IMR-90 (cell line): ENCODE measurements around the gene AUTS2. TPM values are rescaled to one million over a fixed set of nuclear protein-coding genes. Genes with fewer than 3 reads are reported as not detected.

Source experiments
- ATAC-seq: fragments of 200-7000 bp; cut with Tn5 transposase; 2 replicates; pipeline ENCODE4 v1.9.1; 2020; ENCODE audit warnings: low read depth, mild to moderate bottlenecking, moderate library complexity
- BruUV-seq: library from RNA; stranded (reverse); fragments of 400-500 nt; replicated peaks from 2 replicates; lab custom pipeline; 2021; lab: Mats Ljungman, UMichigan
- CTCF ChIA-PET: fragments of 300-600 bp; formaldehyde crosslinking; extraction: SDS; loops from one replicate; lab custom pipeline; 2021; ENCODE audit warnings: antibody characterized with exemption; lab: Yijun Ruan, JAX
- POLR2A ChIA-PET: fragments of 300-600 bp; sonication (Branson Sonifier 250); formaldehyde crosslinking; loops from one replicate; lab custom pipeline; 2022; ENCODE audit warnings: antibody characterized with exemption; ENCODE audit not compliant: unreplicated experiment; lab: Charles Lee
- DNase-seq: peaks from one replicate; pipeline ENCODE4 v3.0.0; 2013
- H2AFZ ChIP-seq: replicated peaks from 2 replicates; pipeline ENCODE3; 2013; ENCODE audit warnings: low read length, mild to moderate bottlenecking; ENCODE audit not compliant: poor library complexity
- H2AK5ac ChIP-seq: 2 replicates; pipeline ENCODE4 v1.6.1; 2013; ENCODE audit warnings: low read depth, low read length, inconsistent platforms
- H2AK9ac ChIP-seq: replicated peaks from 2 replicates; pipeline ENCODE3; 2013; ENCODE audit warnings: mild to moderate bottlenecking, low read depth, low read length, moderate library complexity; ENCODE audit not compliant: poor library complexity
- H2BK120ac ChIP-seq: 2 replicates; pipeline ENCODE4 v1.6.1; 2013; ENCODE audit warnings: low read depth, low read length, inconsistent platforms
- H2BK15ac ChIP-seq: 3 replicates; pipeline ENCODE4 v1.6.1; 2013; ENCODE audit warnings: low read depth, low read length, inconsistent platforms
- H2BK20ac ChIP-seq: 2 replicates; pipeline ENCODE4 v1.6.1; 2013; ENCODE audit warnings: low read depth, mild to moderate bottlenecking, inconsistent platforms, low read length, moderate library complexity
- H2BK5ac ChIP-seq: 2 replicates; pipeline ENCODE4 v1.6.1; 2013; ENCODE audit warnings: mild to moderate bottlenecking, low read depth, low read length, inconsistent platforms; ENCODE audit not compliant: poor library complexity, severe bottlenecking
- H3K14ac ChIP-seq: replicated peaks from 2 replicates; pipeline ENCODE4 v1.6.1; 2013; ENCODE audit warnings: low read depth, low read length, inconsistent platforms
- H3K18ac ChIP-seq: 2 replicates; pipeline ENCODE4 v1.6.1; 2013; ENCODE audit warnings: low read depth, low read length, control low read depth
- H3K23ac ChIP-seq: 2 replicates; pipeline ENCODE4 v1.6.1; 2013; ENCODE audit warnings: low read depth, low read length, inconsistent platforms
- H3K27ac ChIP-seq: 2 replicates; pipeline ENCODE4 v1.5.1; 2013; ENCODE audit warnings: mild to moderate bottlenecking, control low read depth, low read length; ENCODE audit not compliant: insufficient read depth
- H3K27me3 ChIP-seq: 2 replicates; pipeline ENCODE4 v1.6.1; 2013; ENCODE audit warnings: low read length; ENCODE audit not compliant: control insufficient read depth, insufficient read depth
- H3K36me3 ChIP-seq: 2 replicates; pipeline ENCODE4 v1.6.1; 2013; ENCODE audit warnings: low read length, mixed read lengths; ENCODE audit not compliant: control insufficient read depth, insufficient read depth
- H3K4ac ChIP-seq: 2 replicates; pipeline ENCODE4 v1.6.1; 2013; ENCODE audit warnings: low read depth, low read length, inconsistent platforms
- H3K4me1 ChIP-seq: 2 replicates; pipeline ENCODE4 v1.6.1; 2013; ENCODE audit warnings: low read length, mixed read lengths; ENCODE audit not compliant: control insufficient read depth, insufficient read depth
- H3K4me2 ChIP-seq: 2 replicates; pipeline ENCODE4 v1.6.1; 2013; ENCODE audit warnings: low read depth, mild to moderate bottlenecking, control low read depth, low read length, moderate library complexity
- H3K4me3 ChIP-seq: 2 replicates; pipeline ENCODE4 v1.5.1; 2013; ENCODE audit warnings: low read depth, mild to moderate bottlenecking, control low read depth, low read length, moderate library complexity; ENCODE audit not compliant: insufficient read depth
- H3K56ac ChIP-seq: 2 replicates; pipeline ENCODE4 v1.6.1; 2013; ENCODE audit warnings: low read length, inconsistent platforms; ENCODE audit not compliant: insufficient read depth; ENCODE audit errors: extremely low read depth
- H3K79me1 ChIP-seq, 2 experiments: 2 replicates each; pipeline ENCODE4 v1.6.1; 2013; ENCODE audit warnings: low read length in 2 of 2, inconsistent platforms in 1 of 2, low read depth in 1 of 2
- H3K9ac ChIP-seq: 2 replicates; pipeline ENCODE4 v1.6.1; 2013; ENCODE audit warnings: low read depth, low read length, control low read depth
- H3K9me1 ChIP-seq: 2 replicates; pipeline ENCODE4 v1.6.1; 2013; ENCODE audit warnings: low read length, inconsistent platforms; ENCODE audit not compliant: insufficient read depth
- H3K9me3 ChIP-seq: 2 replicates; pipeline ENCODE4 v1.6.1; 2013; ENCODE audit warnings: low read length; ENCODE audit not compliant: control insufficient read depth, insufficient read depth
- H4K20me1 ChIP-seq: 2 replicates; pipeline ENCODE4 v1.6.1; 2013; ENCODE audit warnings: low read length, inconsistent platforms; ENCODE audit not compliant: insufficient read depth
- H4K5ac ChIP-seq: 2 replicates; pipeline ENCODE4 v1.6.1; 2013; ENCODE audit warnings: mild to moderate bottlenecking, low read depth, low read length, control low read depth
- H4K8ac ChIP-seq, 2 experiments: 2 replicates each; pipeline ENCODE4 v1.6.1; 2013; ENCODE audit warnings: low read depth in 2 of 2, low read length in 2 of 2, control low read depth in 1 of 2, inconsistent platforms in 1 of 2
- H4K91ac ChIP-seq: 2 replicates; pipeline ENCODE4 v1.6.1; 2013; ENCODE audit warnings: low read depth, low read length, inconsistent platforms; ENCODE audit not compliant: insufficient read depth
- BHLHE40 ChIP-seq: fragments of 150-350 bp; IDR thresholded peaks from 2 replicates; pipeline ENCODE4 v1.6.1; 2016; ENCODE audit warnings: mild to moderate bottlenecking, low read depth, low read length
- CEBPB ChIP-seq: IDR thresholded peaks from 2 replicates; pipeline ENCODE4 v1.6.1; 2012; ENCODE audit warnings: low read depth, low read length, improper control_type of control experiment
- CHD1 ChIP-seq: IDR thresholded peaks from 2 replicates; pipeline ENCODE4 v1.6.1; 2012; ENCODE audit warnings: low read depth, low read length, improper control_type of control experiment
- CTCF ChIP-seq: conservative IDR thresholded peaks from 2 replicates; pipeline ENCODE4 v1.5.1; 2012; ENCODE audit warnings: mild to moderate bottlenecking, low read depth, low read length, improper control_type of control experiment
- ELK1 ChIP-seq: fragments of 150-350 bp; IDR thresholded peaks from 2 replicates; pipeline ENCODE4 v1.6.1; 2016; ENCODE audit warnings: low read depth, mild to moderate bottlenecking, low read length, moderate library complexity, borderline replicate concordance
- FOS ChIP-seq: fragments of 150-350 bp; IDR thresholded peaks from 2 replicates; pipeline ENCODE4 v1.6.1; 2016; ENCODE audit warnings: low read depth, low read length
- MAFK ChIP-seq: IDR thresholded peaks from 2 replicates; pipeline ENCODE4 v1.6.1; 2012; ENCODE audit warnings: low read depth, low read length, improper control_type of control experiment
- MAZ ChIP-seq: IDR thresholded peaks from 2 replicates; pipeline ENCODE4 v1.6.1; 2012; ENCODE audit warnings: low read depth, mild to moderate bottlenecking, low read length, improper control_type of control experiment, moderate library complexity, borderline replicate concordance
- MXI1 ChIP-seq: IDR thresholded peaks from 2 replicates; pipeline ENCODE4 v1.6.1; 2012; ENCODE audit warnings: low read depth, mild to moderate bottlenecking, low read length, moderate library complexity, borderline replicate concordance
- NFE2L2 ChIP-seq: fragments of 150-350 bp; IDR thresholded peaks from 2 replicates; pipeline ENCODE4 v1.6.1; 2016; ENCODE audit warnings: low read depth, mild to moderate bottlenecking, low read length
- POLR2A ChIP-seq: IDR thresholded peaks from 2 replicates; pipeline ENCODE4 v1.6.1; 2012; ENCODE audit warnings: mild to moderate bottlenecking, low read depth, low read length
- RAD21 ChIP-seq: IDR thresholded peaks from 2 replicates; pipeline ENCODE4 v1.6.1; 2012; ENCODE audit warnings: low read length, improper control_type of control experiment
- RCOR1 ChIP-seq: IDR thresholded peaks from 2 replicates; pipeline ENCODE4 v1.6.1; 2012; ENCODE audit warnings: mild to moderate bottlenecking, low read length, improper control_type of control experiment; ENCODE audit not compliant: insufficient replicate concordance
- RFX5 ChIP-seq: IDR thresholded peaks from 2 replicates; pipeline ENCODE4 v1.8.0; 2012; ENCODE audit warnings: low read depth, mild to moderate bottlenecking, low read length, moderate library complexity
- SMC3 ChIP-seq: fragments of 150-350 bp; IDR thresholded peaks from 2 replicates; pipeline ENCODE4 v1.6.1; 2016; ENCODE audit warnings: low read depth, mild to moderate bottlenecking, antibody characterized with exemption, low read length, moderate library complexity
- USF2 ChIP-seq: fragments of 150-350 bp; IDR thresholded peaks from 2 replicates; pipeline ENCODE4 v1.6.1; 2017; ENCODE audit warnings: mild to moderate bottlenecking, antibody characterized with exemption, low read length, low read depth
- WGBS, 2 experiments: methylation state at CpG; one replicate each; pipeline versions ENCODE4 v1.1.5 to v1.1.7; 2013; ENCODE audit warnings: missing lambda C conversion rate in 2 of 2; ENCODE audit not compliant: insufficient read length in 1 of 2; ENCODE audit errors: extremely low coverage in 2 of 2; 5-methylcytosine and 5-hydroxymethylcytosine counted together
- dilution Hi-C: fragments of 300-500 bp; cut with HindIII; formaldehyde crosslinking; loops from one replicate; pipeline ENCODE4 v1.14.3; 2018; ENCODE audit warnings: low sequenced_read_pairs; ENCODE audit not compliant: unreplicated experiment
- in situ Hi-C: fragments of 300-500 bp; cut with MboI; formaldehyde crosslinking; loops from 3 replicates; pipeline ENCODE4 v1.14.3; 2019; ENCODE audit warnings: low sequenced_read_pairs, inconsistent platforms, mixed read lengths
- intact Hi-C: fragments of 100-400 bp; cut with micrococcal nuclease; formaldehyde crosslinking; loops from 2 replicates; pipeline ENCODE4 v1.10.0; 2022
- polyA plus RNA-seq, 3 experiments: library from polyadenylated mRNA; depleted of rRNA; stranded (reverse); fragments of >200 nt; gene quantifications; 2 replicates each; pipeline ENCODE4 v1.2.3, GENCODE V29; 2012; ENCODE audit warnings: low replicate concordance in 1 of 3
- total RNA-seq: library from RNA; depleted of rRNA; stranded (reverse); fragments of >200 nt; gene quantifications from 2 replicates; pipeline ENCODE4 v1.2.3, GENCODE V29; 2012

AUTS2 gene
- total and polyA plus RNA-seq, 2 of the 4 experiments (the other 2 are of a cell fraction) = 0.90 to 3.0 TPM

GRCh38 chr7:70352088-70352487 is 753.8 kb downstream of the AUTS2 start:
- H3K14ac ChIP-seq = no peak overlapping the region
- ChIA-PET CTCF (no interaction called here), POLR2A (no interaction called here)
- no peak for ATAC-seq
- no peaks in the 10 kb centered on the region for H3K9me1 ChIP-seq
- no peak overlapping the region for H3K18ac ChIP-seq
- in situ Hi-C loops = no loop called here
- H3K4ac ChIP-seq = no peak overlapping the region
- no CpG with 5 or more reads among the region's 4 CpGs for WGBS, 2 experiments
- H3K4me3 ChIP-seq = no peak overlapping the region
- DNase-seq = no peak
- no peak overlapping the region for H3K56ac ChIP-seq
- H3K9ac ChIP-seq = no peak overlapping the region
- H2AK9ac ChIP-seq = no peak overlapping the region
- no peak overlapping the region for H2BK120ac ChIP-seq
- H3K79me1 ChIP-seq = no peaks in the 10 kb centered on the region
- no peak for TF ChIP-seq MAFK
- TF ChIP-seq RAD21 = no peak
- TF ChIP-seq FOS = no peak
- no peak for TF ChIP-seq RFX5
- no peak for TF ChIP-seq BHLHE40
- TF ChIP-seq USF2 = no peak
- no peak for TF ChIP-seq CEBPB
- TF ChIP-seq RCOR1 = no peak
- TF ChIP-seq MAZ = no peak
- TF ChIP-seq CTCF = no peak
- no peak for TF ChIP-seq ELK1
- no peak for TF ChIP-seq POLR2A
- TF ChIP-seq NFE2L2 = no peak
- TF ChIP-seq CHD1 = no peak
- TF ChIP-seq MXI1 = no peak
- no peak for TF ChIP-seq SMC3
- no peak overlapping the region for H3K23ac ChIP-seq
- H3K27ac ChIP-seq = no peak overlapping the region
- intact Hi-C loops = no loop called here
- no peak overlapping the region for H4K8ac ChIP-seq
- H2AK5ac ChIP-seq = no peak overlapping the region
- H3K4me1 ChIP-seq = no peaks in the 10 kb centered on the region
- H3K36me3 ChIP-seq = no peaks in the 10 kb centered on the region
- no peaks in the 10 kb centered on the region for H3K9me3 ChIP-seq
- BruUV-seq = no TSS peak
- no peak overlapping the region for H4K5ac ChIP-seq
- H2BK15ac ChIP-seq = no peak overlapping the region
- H3K4me2 ChIP-seq = no peak overlapping the region
- H4K91ac ChIP-seq = no peak overlapping the region
- H3K27me3 ChIP-seq = no peaks in the 10 kb centered on the region
- no peak overlapping the region for H2AFZ ChIP-seq
- H2BK20ac ChIP-seq = no peak overlapping the region
- H4K20me1 ChIP-seq = no peaks in the 10 kb centered on the region
- dilution Hi-C loops = no loop called here
- no peak overlapping the region for H2BK5ac ChIP-seq
